IPS DF 6.9 (cell line): Measurements from ENCODE around the gene SERPINB6.
"Not testable (repeated sequence)": the region's sequence is repeated elsewhere in the genome, so short reads cannot be mapped to it uniquely, and the experiment has no call there.

ENCODE experiments used
- DNase-seq: peaks from one replicate; pipeline ENCODE4 v3.0.0-alpha.2; 2013; ENCODE audit warnings: low read depth, low spot score
- H3K27ac ChIP-seq: one replicate; pipeline ENCODE4 v1.5.1; 2013; ENCODE audit warnings: low read length, control low read depth
- H3K27me3 ChIP-seq: 2 replicates; pipeline ENCODE4 v1.6.1; 2013; ENCODE audit warnings: mild to moderate bottlenecking, low read length; ENCODE audit not compliant: control insufficient read depth, insufficient read depth
- H3K36me3 ChIP-seq: 2 replicates; pipeline ENCODE4 v1.6.1; 2013; ENCODE audit warnings: low read length; ENCODE audit not compliant: control insufficient read depth, insufficient read depth
- H3K4me1 ChIP-seq: 2 replicates; pipeline ENCODE4 v1.6.1; 2013; ENCODE audit warnings: low read length; ENCODE audit not compliant: control insufficient read depth, insufficient read depth
- H3K4me3 ChIP-seq: 2 replicates; pipeline ENCODE4 v1.5.1; 2013; ENCODE audit warnings: mild to moderate bottlenecking, low read length
- H3K9me3 ChIP-seq: 2 replicates; pipeline ENCODE4 v1.6.1; 2013; ENCODE audit warnings: low read length, inconsistent platforms; ENCODE audit not compliant: control insufficient read depth, insufficient read depth
- WGBS: extraction: QIAGEN DNeasy Blood & Tissue Kit; methylation state at CpG from one replicate; pipeline ENCODE4 v1.1.7; 2013; ENCODE audit warnings: mixed read lengths, missing lambda C conversion rate; ENCODE audit not compliant: insufficient read length, insufficient coverage; 5-methylcytosine and 5-hydroxymethylcytosine counted together

The SERPINB6 gene

GRCh38 chr6:2999618-3000557 lies 28.5 kb upstream of the SERPINB6 start, which contains the start of gene NQO2:
NQO2 (plus strand) TSS chr6:2999894; CDS start chr6:3006553, 6,659 bp downstream.
- Histone ChIP-seq H3K27me3 (no peaks in the 10 kb centered on the region), H3K36me3 (no peaks in the 10 kb centered on the region), H3K4me3 (peak within 1 kb of the TSS; percentile 78), H3K9me3 (no peaks in the 10 kb centered on the region), H3K27ac (no peak within 1 kb of the TSS), H3K4me1 (0 out of 2 replicates have a peak, but pooled peaks cover 2% of the 10 kb centered on the region)
- WGBS, result no CpG with 5 or more reads among the region's 87 CpGs
- peak; percentile 64 for DNase-seq

- no peak for DNase-seq
- H3K9me3 ChIP-seq, result no peaks in the 10 kb centered on the region
- H3K27ac ChIP-seq, result no peak overlapping the region
- H3K4me3 ChIP-seq, result peak overlapping the region; percentile 55; the same call in 1 of the 2 replicates
- 0 out of 2 replicates have a peak, but pooled peaks cover 2% of the 10 kb centered on the region for H3K4me1 ChIP-seq
- H3K36me3 ChIP-seq, result no peaks in the 10 kb centered on the region
- no peaks in the 10 kb centered on the region for H3K27me3 ChIP-seq
- no CpG with 5 or more reads among the region's 30 CpGs for WGBS
Observed at GRCh38 chr6:2998998-2999617, 27.7 kb upstream of the SERPINB6 start.

DNA sequence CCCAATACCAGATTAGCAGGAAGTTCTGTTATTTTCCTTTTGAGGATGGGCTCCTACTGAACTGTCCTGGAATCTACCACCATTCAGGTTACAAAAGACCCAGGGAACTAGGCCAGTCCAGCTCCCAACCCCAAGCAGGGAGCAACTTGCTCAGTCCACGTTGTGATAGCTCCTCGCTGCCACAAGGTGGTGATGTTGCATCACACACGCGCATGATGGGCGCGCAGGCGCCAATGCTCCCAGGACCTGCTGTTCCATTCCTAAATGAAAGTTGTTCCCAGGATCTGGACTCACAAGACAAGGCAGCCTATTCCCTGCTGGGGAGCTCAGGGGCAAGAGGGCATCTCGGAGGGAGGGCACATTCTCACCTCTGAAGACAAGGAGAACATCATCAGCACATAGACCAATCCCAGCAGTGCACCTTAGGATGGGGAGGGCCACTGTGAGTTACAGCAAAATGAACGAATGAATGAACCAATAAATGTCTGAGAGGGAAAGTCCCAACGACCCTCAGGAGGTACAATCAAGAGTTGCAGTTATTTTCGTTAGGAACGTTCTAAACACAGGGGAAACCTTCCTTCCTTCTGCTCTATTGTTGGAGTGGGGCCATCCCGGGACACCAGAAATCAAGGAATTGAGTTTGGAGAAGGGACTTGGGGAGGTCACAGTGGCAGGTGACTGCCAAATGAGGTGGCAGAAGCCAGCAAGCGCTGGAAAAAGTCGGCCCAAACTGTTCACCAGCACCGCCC lies 27.1 kb upstream of the SERPINB6 start:
- not testable (repeated sequence) for DNase-seq, H3K27ac ChIP-seq, H3K27me3 ChIP-seq, H3K36me3 ChIP-seq, H3K4me1 ChIP-seq, H3K9me3 ChIP-seq
- no CpG with 5 or more reads among the region's 16 CpGs for WGBS
- peak overlapping the region; percentile 55; the same call in 1 of the 2 replicates for H3K4me3 ChIP-seq

DNA sequence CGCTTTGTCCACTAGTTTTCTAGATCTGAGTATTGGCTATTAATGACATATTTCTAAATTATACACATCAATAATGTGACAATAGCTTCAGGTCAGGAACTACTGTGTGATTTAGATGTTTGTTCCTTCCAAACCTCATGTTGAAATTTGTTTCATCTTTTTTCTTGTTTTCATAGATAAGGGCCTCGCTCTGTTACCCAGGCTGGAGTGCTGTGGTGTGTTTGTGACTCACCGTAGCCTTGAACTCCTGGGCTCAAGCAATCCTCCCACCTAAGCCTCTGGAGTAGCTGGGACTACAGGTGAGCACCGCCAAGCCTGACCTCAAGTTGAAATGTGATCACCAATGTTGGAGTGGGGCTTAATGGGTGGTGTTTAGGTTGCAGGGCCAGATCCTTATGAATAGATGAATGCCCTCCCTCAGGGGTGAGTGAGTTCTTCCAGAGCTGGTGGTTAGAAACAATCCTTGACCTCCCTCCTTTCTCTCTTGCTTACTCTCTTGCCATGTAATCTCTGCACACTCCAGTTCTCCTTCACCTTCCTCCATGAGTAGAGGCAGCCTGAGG lies 22.5 kb upstream of the SERPINB6 start:
- Histone ChIP-seq H3K9me3 (no peaks in the 10 kb centered on the region), H3K4me3 (no peak overlapping the region), H3K27me3 (no peaks in the 10 kb centered on the region), H3K36me3 (no peaks in the 10 kb centered on the region), H3K27ac (no peak overlapping the region), H3K4me1 (peaks cover 4% of the 10 kb centered on the region; the same call in 1 of the 2 replicates)
- DNase-seq, result no peak
- no CpG with 5 or more reads among the region's 4 CpGs for WGBS

- H3K4me1 ChIP-seq, result peaks cover 6% of the 10 kb centered on the region; the same call in 1 of the 2 replicates
- H3K27me3 ChIP-seq, result no peaks in the 10 kb centered on the region
- H3K9me3 ChIP-seq, result no peaks in the 10 kb centered on the region
- no CpG with 5 or more reads among the region's 6 CpGs for WGBS
- no peak overlapping the region for H3K4me3 ChIP-seq
- H3K27ac ChIP-seq, result no peak overlapping the region
- no peaks in the 10 kb centered on the region for H3K36me3 ChIP-seq
- no peak for DNase-seq
Observed at GRCh38 chr6:2992330-2992979, 21.1 kb upstream of the SERPINB6 start.

GRCh38 chr6:2990932-2991506 lies 19.7 kb upstream of the SERPINB6 start:
- DNase-seq, result no peak
- H3K4me1 ChIP-seq, result peaks cover 6% of the 10 kb centered on the region; the same call in 1 of the 2 replicates
- no peak overlapping the region for H3K27ac ChIP-seq
- no peaks in the 10 kb centered on the region for H3K9me3 ChIP-seq
- H3K36me3 ChIP-seq, result no peaks in the 10 kb centered on the region
- WGBS, result no CpG with 5 or more reads among the region's 10 CpGs
- H3K27me3 ChIP-seq, result no peaks in the 10 kb centered on the region
- H3K4me3 ChIP-seq, result no peak overlapping the region

DNA sequence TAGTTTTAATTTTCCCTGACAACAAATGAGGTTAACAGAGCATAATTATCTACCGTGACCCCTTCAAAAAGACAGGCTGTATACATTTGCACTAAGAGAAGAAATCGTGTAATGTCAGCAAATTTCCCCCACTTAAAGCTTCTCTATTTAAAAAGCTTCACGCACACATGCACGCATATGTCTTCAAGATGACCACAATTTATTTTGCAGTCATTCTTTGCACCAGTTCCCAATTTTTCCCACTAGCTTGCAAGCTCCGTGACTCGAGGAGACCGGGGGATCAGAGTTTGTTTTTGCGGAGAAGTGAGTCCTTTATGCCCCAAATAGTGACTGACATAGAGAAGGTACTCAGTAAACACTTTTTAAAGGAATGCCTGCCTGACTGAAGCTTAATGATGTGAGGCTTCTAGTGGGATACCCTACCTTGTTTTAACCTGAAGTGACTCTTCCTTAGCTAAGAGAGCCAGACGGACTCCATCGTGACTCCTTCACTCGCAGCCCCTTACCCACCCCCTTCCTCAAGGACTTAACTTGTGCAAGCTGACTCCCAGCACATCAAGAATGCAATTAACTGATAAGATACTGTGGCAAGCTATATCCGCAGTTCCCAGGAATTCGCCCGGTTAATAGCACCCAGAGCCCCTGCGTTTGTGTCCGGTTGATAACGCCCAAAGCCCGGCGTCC lies 19.0 kb upstream of the SERPINB6 start:
- H3K4me3 ChIP-seq, result no peak overlapping the region
- H3K36me3 ChIP-seq, result no peaks in the 10 kb centered on the region
- H3K27me3 ChIP-seq, result no peaks in the 10 kb centered on the region
- H3K4me1 ChIP-seq, result peaks cover 6% of the 10 kb centered on the region; the same call in 1 of the 2 replicates
- H3K27ac ChIP-seq, result no peak overlapping the region
- H3K9me3 ChIP-seq, result no peaks in the 10 kb centered on the region
- no CpG with 5 or more reads among the region's 19 CpGs for WGBS
- no peak for DNase-seq

- no CpG with 5 or more reads among the region's 22 CpGs for WGBS
- H3K27ac ChIP-seq, result no peak overlapping the region
- peak overlapping the region; percentile 52; the same call in 1 of the 2 replicates for H3K4me3 ChIP-seq
- DNase-seq, result peak; percentile 87
- H3K9me3 ChIP-seq, result no peaks in the 10 kb centered on the region
- no peaks in the 10 kb centered on the region for H3K27me3 ChIP-seq
- H3K4me1 ChIP-seq, result peaks cover 8% of the 10 kb centered on the region; the same call in 1 of the 2 replicates
- H3K36me3 ChIP-seq, result no peaks in the 10 kb centered on the region
Observed at GRCh38 chr6:2989332-2990247, 18.2 kb upstream of the SERPINB6 start.
